B cell (primary cell): ENCODE results near the gene CDKN1B. TPM values are rescaled to one million over a fixed set of nuclear protein-coding genes. Genes with fewer than 3 reads are reported as not detected.

Experiments used
- ATAC-seq: fragments of 200-7000 bp; cut with Tn5 transposase; one replicate; pipeline ENCODE4 v1.10.0; 2021; ENCODE audit warnings: low read depth, mild to moderate bottlenecking, moderate number of reproducible peaks, moderate library complexity
- CTCF ChIA-PET: fragments of 350-600 bp; sonication (Branson Sonifier 250); formaldehyde crosslinking; loops from one replicate; lab custom pipeline; 2021; ENCODE audit warnings: antibody characterized with exemption, inconsistent platforms; lab: Charles Lee
- POLR2A ChIA-PET: fragments of 350-600 bp; sonication (Branson Sonifier 250); formaldehyde crosslinking; loops from one replicate; lab custom pipeline; 2021; ENCODE audit warnings: antibody characterized with exemption; lab: Charles Lee
- DNase-seq: peaks from one replicate; pipeline ENCODE4 v3.0.0; 2013
- H2AFZ ChIP-seq: 2 replicates; pipeline ENCODE4 v1.6.1; 2012; ENCODE audit warnings: mild to moderate bottlenecking, low read depth, low read length; ENCODE audit not compliant: insufficient read depth, poor library complexity, severe bottlenecking
- H3K27ac ChIP-seq, 2 donors: 1 replicate in 1 of 2; 2 replicates in 1 of 2; pipeline ENCODE4 v1.5.1; 2012 to 2013; ENCODE audit warnings: low read length in 2 of 2, mild to moderate bottlenecking in 2 of 2, moderate library complexity in 1 of 2
- H3K27me3 ChIP-seq, 4 experiments: fragments of 200-600 bp in 1 of 4; sonication (generic) in 1 of 4; replicated peaks in 1 of 4; 1 replicate in 2 of 4; 2 replicates in 2 of 4; pipeline versions ENCODE4 v1.6.1 to v1.7.0; 2013 to 2016; ENCODE audit warnings: low read length in 3 of 4, mild to moderate bottlenecking in 2 of 4, mixed read lengths in 1 of 4, moderate library complexity in 1 of 4; ENCODE audit not compliant: insufficient read depth in 4 of 4, control insufficient read depth in 3 of 4; ENCODE audit errors: control extremely low read depth in 1 of 4
- H3K36me3 ChIP-seq, 2 experiments: replicated peaks in 1 of 2; 1 replicate in 1 of 2; 2 replicates in 1 of 2; pipeline versions ENCODE4 v1.6.1 to v1.7.1; 2013; ENCODE audit warnings: low read length in 1 of 2; ENCODE audit not compliant: insufficient read depth in 2 of 2, control insufficient read depth in 1 of 2; ENCODE audit errors: control extremely low read depth in 1 of 2, extremely low read depth in 1 of 2
- H3K4me1 ChIP-seq, 2 donors: fragments of 200-600 bp in 1 of 2; sonication (generic) in 1 of 2; 1 replicate in 1 of 2; 2 replicates in 1 of 2; pipeline versions ENCODE4 v1.5.1 to v1.6.1; 2013 to 2017; ENCODE audit warnings: low read length in 2 of 2; ENCODE audit not compliant: control insufficient read depth in 2 of 2, insufficient read depth in 2 of 2
- H3K4me2 ChIP-seq: replicated peaks from 2 replicates; pipeline ENCODE3; 2012; ENCODE audit warnings: mild to moderate bottlenecking, low read depth, low read length; ENCODE audit not compliant: poor library complexity, severe bottlenecking
- H3K4me3 ChIP-seq, 5 experiments: fragments of 200-600 bp in 1 of 5; sonication (generic) in 1 of 5; 1 replicate in 3 of 5; 2 replicates in 2 of 5; pipeline versions ENCODE4 v1.5.1 to v1.7.0; 2011 to 2016; ENCODE audit warnings: low read length in 4 of 5, mild to moderate bottlenecking in 4 of 5, low read depth in 2 of 5, control low read depth in 1 of 5, moderate library complexity in 1 of 5; ENCODE audit not compliant: insufficient read depth in 1 of 5; ENCODE audit errors: control extremely low read depth in 1 of 5, extremely low read depth in 1 of 5
- H3K79me2 ChIP-seq: fragments of 200-600 bp; sonication (generic); one replicate; pipeline ENCODE4 v1.6.0; 2016; ENCODE audit warnings: low read length; ENCODE audit not compliant: control insufficient read depth, insufficient read depth
- H3K9ac ChIP-seq: fragments of 200-600 bp; sonication (generic); 2 replicates; pipeline ENCODE4 v1.6.1; 2017; ENCODE audit warnings: mild to moderate bottlenecking, low read length, moderate library complexity
- H3K9me3 ChIP-seq, 3 donors: one replicate each; pipeline versions ENCODE4 v1.6.1 to v1.7.1; 2013; ENCODE audit warnings: low read length in 2 of 3; ENCODE audit not compliant: control insufficient read depth in 2 of 3, insufficient read depth in 1 of 3; ENCODE audit errors: control extremely low read depth in 1 of 3
- H4K20me1 ChIP-seq: 2 replicates; pipeline ENCODE4 v1.6.0; 2012; ENCODE audit warnings: mild to moderate bottlenecking, low read length; ENCODE audit not compliant: insufficient read depth, control insufficient read depth, poor library complexity, severe bottlenecking
- H3K27ac Mint-ChIP-seq: one replicate; pipeline ENCODE4 v1.8.0; 2021; ENCODE audit warnings: mixed read lengths
- H3K27me3 Mint-ChIP-seq: one replicate; pipeline ENCODE4 v1.8.0; 2021; ENCODE audit warnings: mixed read lengths
- H3K4me1 Mint-ChIP-seq: one replicate; pipeline ENCODE4 v1.8.0; 2021; ENCODE audit warnings: mixed read lengths
- H3K4me3 Mint-ChIP-seq: one replicate; pipeline ENCODE4 v1.8.0; 2021; ENCODE audit warnings: mixed read lengths
- H3K9me3 Mint-ChIP-seq: one replicate; pipeline ENCODE4 v1.8.0; 2022; ENCODE audit warnings: mixed read lengths; ENCODE audit not compliant: insufficient read depth
- EZH2 ChIP-seq: IDR thresholded peaks from 2 replicates; pipeline ENCODE4 v1.6.1; 2012; ENCODE audit warnings: borderline replicate concordance, low read depth, mild to moderate bottlenecking, moderate library complexity, low read length; ENCODE audit not compliant: insufficient read depth, poor library complexity, severe bottlenecking
- WGBS: methylation state at CpG from one replicate; pipeline ENCODE4 v1.1.5; 2013; ENCODE audit warnings: missing lambda C conversion rate; ENCODE audit not compliant: insufficient coverage; 5-methylcytosine and 5-hydroxymethylcytosine counted together
- intact Hi-C: fragments of 100-400 bp; cut with micrococcal nuclease; formaldehyde crosslinking; loops from one replicate; pipeline ENCODE4 v1.10.0; 2022
- polyA plus RNA-seq: library from polyadenylated mRNA; depleted of rRNA; stranded (reverse); fragments of >200 nt; gene quantifications from 2 replicates; pipeline ENCODE4 v1.2.3, GENCODE V29; 2012
- total RNA-seq, 2 donors: library from RNA; stranded (reverse); fragments of 120-200 nt in 1 of 2; gene quantifications; 1 replicate in 1 of 2; 2 replicates in 1 of 2; pipeline versions ENCODE4 v1.2.3 to v1.2.4, GENCODE V29; 2013 to 2022
- TF ChIP-seq, protein P1 (sequence below): fragments of 200-600 bp; IDR thresholded peaks from one replicate; pipeline ENCODE4 v1.8.0; 2022; ENCODE audit warnings: antibody characterized with exemption, mild to moderate bottlenecking

CDKN1B gene
- total and polyA plus RNA-seq, 2 donors (not counting 1 experiment from before 2014, with no cell fraction given): 77.4 to 149 TPM

GRCh38 chr12:12715459-12716150 lies 1.6 kb upstream of the CDKN1B start:
- no peak for TF ChIP-seq EZH2
- TF ChIP-seq, protein P1, sequence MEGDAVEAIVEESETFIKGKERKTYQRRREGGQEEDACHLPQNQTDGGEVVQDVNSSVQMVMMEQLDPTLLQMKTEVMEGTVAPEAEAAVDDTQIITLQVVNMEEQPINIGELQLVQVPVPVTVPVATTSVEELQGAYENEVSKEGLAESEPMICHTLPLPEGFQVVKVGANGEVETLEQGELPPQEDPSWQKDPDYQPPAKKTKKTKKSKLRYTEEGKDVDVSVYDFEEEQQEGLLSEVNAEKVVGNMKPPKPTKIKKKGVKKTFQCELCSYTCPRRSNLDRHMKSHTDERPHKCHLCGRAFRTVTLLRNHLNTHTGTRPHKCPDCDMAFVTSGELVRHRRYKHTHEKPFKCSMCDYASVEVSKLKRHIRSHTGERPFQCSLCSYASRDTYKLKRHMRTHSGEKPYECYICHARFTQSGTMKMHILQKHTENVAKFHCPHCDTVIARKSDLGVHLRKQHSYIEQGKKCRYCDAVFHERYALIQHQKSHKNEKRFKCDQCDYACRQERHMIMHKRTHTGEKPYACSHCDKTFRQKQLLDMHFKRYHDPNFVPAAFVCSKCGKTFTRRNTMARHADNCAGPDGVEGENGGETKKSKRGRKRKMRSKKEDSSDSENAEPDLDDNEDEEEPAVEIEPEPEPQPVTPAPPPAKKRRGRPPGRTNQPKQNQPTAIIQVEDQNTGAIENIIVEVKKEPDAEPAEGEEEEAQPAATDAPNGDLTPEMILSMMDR: no peak
- WGBS: 0% methylated on average over 6 of the region's 10 CpGs
- intact Hi-C loops: loop anchor here (2.0 to 10.0 kb wide), 6 partner anchors 13 to 1068 kb away; partner anchors contain the start of genes CREBL2 and ETV6
- Histone ChIP-seq H3K9me3 (no peaks in the 10 kb centered on the region), H3K4me3 (peak overlapping the region; percentile 82 to 96 (median 93)), H3K79me2 (peaks cover 39% of the 10 kb centered on the region), H4K20me1 (peaks cover 25% of the 10 kb centered on the region), H3K27ac (peak overlapping the region; percentile 94 to 96), H2AFZ (peak overlapping the region; percentile 72), H3K9ac (peak overlapping the region; percentile 98), H3K27me3 (no peaks in the 10 kb centered on the region), H3K36me3 (peaks cover 3 to 25% of the 10 kb centered on the region in 2 experiments), H3K4me1 (peaks cover 41 to 44% of the 10 kb centered on the region in 2 donors), H3K4me2 (peak overlapping the region; percentile 94)
- peak overlapping the region; percentile 90 for H3K4me3 Mint-ChIP-seq
- no peaks in the 10 kb centered on the region for H3K27me3 Mint-ChIP-seq
- ChIA-PET POLR2A (interaction anchor here (0.5 to 6.6 kb wide), 9 partner anchors 9 to 358 kb away, joined by 3 to 155 read pairs (median 6); partner anchors contain the start of genes BORCS5 and DUSP16), CTCF (interaction anchor here (1.4 to 4.1 kb wide), 10 partner anchors 8 to 359 kb away, joined by 3 to 59 read pairs (median 7); partner anchors contain the start of gene BORCS5)
- no peaks in the 10 kb centered on the region for H3K9me3 Mint-ChIP-seq
- ATAC-seq: no peak
- DNase-seq: peak; percentile 59
- peak overlapping the region; percentile 98 for H3K27ac Mint-ChIP-seq
- peaks cover 54% of the 10 kb centered on the region for H3K4me1 Mint-ChIP-seq
